IPS DF 19.7 (cell line): ENCODE results near the gene TMEM17.

ENCODE experiments used
- DNase-seq: peaks from one replicate; pipeline ENCODE4 v3.0.0-alpha.2; 2013; ENCODE audit warnings: low read depth, low spot score

Gene TMEM17

GRCh38 chr2:62456721-62457539, 49.1 kb downstream of the TMEM17 start:
- no peak for DNase-seq

GRCh38 chr2:62455957-62456692, 49.9 kb downstream of the TMEM17 start:
- no peak for DNase-seq

GRCh38 chr2:62453955-62454354, 52.0 kb downstream of the TMEM17 start:
- DNase-seq, result no peak

- no peak for DNase-seq
These were observed 53.1 kb downstream of the TMEM17 start for GRCh38 chr2:62452701-62453454.

GRCh38 chr2:62450716-62451191, 55.2 kb downstream of the TMEM17 start:
- no peak for DNase-seq
